Measurements from ENCODE around the gene KLLN.

DNA sequence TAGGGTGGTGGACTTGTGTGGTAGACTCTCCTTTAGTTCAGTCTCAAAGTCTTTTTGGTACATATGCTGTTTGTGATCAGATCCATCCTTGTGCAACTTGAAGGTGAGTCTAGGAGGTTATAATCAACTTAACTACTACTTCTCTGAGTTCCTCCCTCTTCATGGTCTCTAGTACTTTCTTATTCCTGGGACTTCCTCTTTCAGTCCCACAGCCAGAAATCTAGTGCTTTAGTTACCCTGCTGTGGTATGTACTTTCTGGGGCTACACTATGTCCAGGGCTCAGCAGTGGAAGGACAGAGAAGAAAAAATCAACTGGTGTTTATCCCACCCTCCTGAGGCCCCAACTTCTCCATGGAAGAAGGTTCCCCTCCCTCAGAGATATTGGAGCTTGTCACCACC lies 25.9 kb downstream of the KLLN start:
- TF ChIP-seq CTCF (IDR thresholded peaks at IDR 0.05) (no peak), POLR2A (IDR thresholded peaks at IDR 0.05) (no peak)

Data from uterus (tissue), 2 donors.